Endothelial cell of umbilical vein (primary cell): Measurements from ENCODE around the gene CCDC170.

Source experiments
- CTCF ChIP-seq, 2 donors: IDR thresholded peaks; 1 replicate in 1 of 2; 2 replicates in 1 of 2; pipeline ENCODE4 v1.5.1; 2011; ENCODE audit warnings: low read length in 2 of 2, mild to moderate bottlenecking in 2 of 2, moderate library complexity in 2 of 2, control low read depth in 1 of 2, inconsistent platforms in 1 of 2, low read depth in 1 of 2; ENCODE audit not compliant: insufficient read depth in 1 of 2; ENCODE audit errors: extremely low read depth in 1 of 2
- EZH2 ChIP-seq: IDR thresholded peaks from 2 replicates; pipeline ENCODE4 v1.6.1; 2012; ENCODE audit warnings: borderline replicate concordance, low read depth, mild to moderate bottlenecking, moderate library complexity, low read length, inconsistent platforms; ENCODE audit not compliant: severe bottlenecking
- FOS ChIP-seq: IDR thresholded peaks from 2 replicates; pipeline ENCODE4 v1.6.1; 2011; ENCODE audit warnings: mild to moderate bottlenecking, low read length, moderate library complexity, borderline replicate concordance; ENCODE audit not compliant: insufficient read depth
- GATA2 ChIP-seq: IDR thresholded peaks from 2 replicates; pipeline ENCODE4 v1.7.0; 2011; ENCODE audit warnings: low read depth, mild to moderate bottlenecking, moderate library complexity, mixed read lengths, low read length; ENCODE audit not compliant: insufficient read length, insufficient read depth
- MAX ChIP-seq: IDR thresholded peaks from 2 replicates; pipeline ENCODE4 v1.6.1; 2011; ENCODE audit not compliant: insufficient read depth, insufficient read length
- POLR2A ChIP-seq: IDR thresholded peaks from 2 replicates; pipeline ENCODE4 v1.6.1; 2012; ENCODE audit warnings: low read depth, mild to moderate bottlenecking, control low read depth, low read length
- POLR2AphosphoS5 ChIP-seq: IDR thresholded peaks from 2 replicates; pipeline ENCODE4 v1.6.1; 2012; ENCODE audit warnings: low read depth, mild to moderate bottlenecking, control low read depth, low read length, moderate library complexity; ENCODE audit not compliant: insufficient read depth

GRCh38 chr6:151576633-151577032, 82.8 kb downstream of the CCDC170 start:
- TF ChIP-seq EZH2 (no peak), CTCF (IDR thresholded peaks at IDR 0.05; ENCODE audit: extremely low read depth in 1 of 2, insufficient read depth in 1 of 2, low read depth in 1 of 2, low read length in 2 of 2) (no peak), POLR2A (no peak), POLR2AphosphoS5 (no peak), FOS (no peak), MAX (no peak), GATA2 (no peak)
